Measurements from ENCODE around the gene VPS41.

The VPS41 gene

GRCh38 chr7:38723327-38723726 lies 185.7 kb downstream of the VPS41 start:
- no peak for DNase-seq

GRCh38 chr7:38716397-38716796 lies 192.6 kb downstream of the VPS41 start:
- DNase-seq, result no peak

GRCh38 chr7:38709123-38709522 lies 199.9 kb downstream of the VPS41 start:
- no peak for DNase-seq

GRCh38 chr7:38704751-38705150 lies 204.2 kb downstream of the VPS41 start:
- DNase-seq, result no peak

- DNase-seq, result no peak
Observed at GRCh38 chr7:38704041-38704547, 204.9 kb downstream of the VPS41 start.

- no peak for DNase-seq
Observed at GRCh38 chr7:38703093-38703492, 205.9 kb downstream of the VPS41 start.

GRCh38 chr7:38702002-38702535 lies 206.9 kb downstream of the VPS41 start:
- no peak for DNase-seq

- no peak for DNase-seq
Observed at GRCh38 chr7:38700116-38700515, 208.9 kb downstream of the VPS41 start.

- no peak for DNase-seq
Observed at GRCh38 chr7:38699471-38699870, 209.5 kb downstream of the VPS41 start.

GRCh38 chr7:38694326-38694725 lies 214.7 kb downstream of the VPS41 start:
- no peak for DNase-seq

GRCh38 chr7:38686888-38687287 lies 222.1 kb downstream of the VPS41 start:
- DNase-seq, result no peak

- DNase-seq, result no peak
Observed at GRCh38 chr7:38685851-38686250, 223.1 kb downstream of the VPS41 start.

- no peak for DNase-seq
Observed at GRCh38 chr7:38682606-38683005, 226.4 kb downstream of the VPS41 start.

- DNase-seq, result no peak
Observed at GRCh38 chr7:38681882-38682281, 227.1 kb downstream of the VPS41 start.

- DNase-seq, result no peak
Observed at GRCh38 chr7:38679419-38679818, 229.6 kb downstream of the VPS41 start.

- no peak for DNase-seq
Observed at GRCh38 chr7:38678698-38679054, 230.3 kb downstream of the VPS41 start.

GRCh38 chr7:38677981-38678697 lies 230.9 kb downstream of the VPS41 start:
- DNase-seq, result no peak

GRCh38 chr7:38675494-38676106 lies 233.4 kb downstream of the VPS41 start:
- DNase-seq, result no peak

- DNase-seq, result no peak
Observed at GRCh38 chr7:38674513-38674912, 234.5 kb downstream of the VPS41 start.

GRCh38 chr7:38673795-38674194 lies 235.2 kb downstream of the VPS41 start:
- no peak for DNase-seq

Data from NCI-H526 treated with DMSO at 0.1 percent for 48 hours (cell line).